Colonic mucosa (tissue), 4 donors: ENCODE measurements around the gene XPO1. TPM values are rescaled to one million over a fixed set of nuclear protein-coding genes. Genes with fewer than 3 reads are reported as not detected.
A peak's percentile ranks its signal among the peaks of the same experiment; 100 is the strongest.

Experiments used
- DNase-seq: peaks from one replicate; pipeline ENCODE4 v3.0.0-alpha.2; 2020
- H3K27ac ChIP-seq: fragments of 200-600 bp; one replicate; pipeline ENCODE4 v1.8.0; 2021
- H3K27me3 ChIP-seq: fragments of 200-600 bp; one replicate; pipeline ENCODE4 v1.8.0; 2021
- H3K36me3 ChIP-seq: fragments of 200-600 bp; one replicate; pipeline ENCODE4 v1.8.0; 2021
- H3K4me1 ChIP-seq: fragments of 200-600 bp; one replicate; pipeline ENCODE4 v1.8.0; 2021; ENCODE audit warnings: mild to moderate bottlenecking
- H3K4me3 ChIP-seq: fragments of 200-600 bp; one replicate; pipeline ENCODE4 v1.8.0; 2021
- H3K9ac ChIP-seq, 2 donors: one replicate each; pipeline ENCODE4 v1.7.0; 2013; ENCODE audit warnings: control low read depth in 2 of 2, low read depth in 2 of 2, low read length in 2 of 2
- H3K9me3 ChIP-seq: fragments of 200-600 bp; one replicate; pipeline ENCODE4 v1.8.0; 2021
- CTCF ChIP-seq: fragments of 200-600 bp; IDR thresholded peaks from one replicate; pipeline ENCODE4 v1.8.0; 2022; ENCODE audit warnings: antibody characterized with exemption, mild to moderate bottlenecking
- intact Hi-C: fragments of 100-400 bp; cut with DNase I; formaldehyde crosslinking; loops from one replicate; pipeline ENCODE4 v1.14.1; 2022
- total RNA-seq, 2 donors: library from RNA; stranded (reverse); fragmentation: NEBNext Ultra II Directional in 1 of 2; extraction: Animal tissue kit (Norgen Biotek cat#: 25700) in 1 of 2; gene quantifications; one replicate each; pipeline ENCODE4 v1.2.1, GENCODE V29; 2021
- donor health status: healthy.
- donor health status: DM: no; HTN: no; CAD: no.
- donor health status: DM: no; HTN: no; CAD: no.

The XPO1 gene
- total RNA-seq, 2 donors from 2014 or later: 84.4 to 152 TPM

- H3K36me3 ChIP-seq: no peaks in the 10 kb centered on the region
- peaks cover 13% of the 10 kb centered on the region for H3K4me1 ChIP-seq
- no peak for TF ChIP-seq CTCF
- no peak overlapping the region for H3K9ac ChIP-seq
- H3K4me3 ChIP-seq: no peak overlapping the region
- intact Hi-C loops: no loop called here
- DNase-seq: no peak
- no peaks in the 10 kb centered on the region for H3K27me3 ChIP-seq
- H3K27ac ChIP-seq: no peak overlapping the region
- no peaks in the 10 kb centered on the region for H3K9me3 ChIP-seq
Observed at GRCh38 chr2:61434314-61434713, 103.8 kb downstream of the XPO1 start.

GRCh38 chr2:61433606-61434005, 104.5 kb downstream of the XPO1 start:
- no peak for DNase-seq
- Histone ChIP-seq H3K27me3 (no peaks in the 10 kb centered on the region), H3K9me3 (no peaks in the 10 kb centered on the region), H3K4me1 (peaks cover 13% of the 10 kb centered on the region), H3K9ac (no peak overlapping the region), H3K4me3 (no peak overlapping the region), H3K36me3 (no peaks in the 10 kb centered on the region), H3K27ac (no peak overlapping the region)
- no peak for TF ChIP-seq CTCF
- intact Hi-C loops: no loop called here

- no peaks in the 10 kb centered on the region for H3K27me3 ChIP-seq
- intact Hi-C loops: no loop called here
- H3K27ac ChIP-seq: no peak overlapping the region
- H3K9me3 ChIP-seq: no peaks in the 10 kb centered on the region
- H3K36me3 ChIP-seq: no peaks in the 10 kb centered on the region
- H3K9ac ChIP-seq: no peak overlapping the region
- H3K4me1 ChIP-seq: peaks cover 13% of the 10 kb centered on the region
- no peak for TF ChIP-seq CTCF
- peak; percentile 51 for DNase-seq
- H3K4me3 ChIP-seq: no peak overlapping the region
Observed at GRCh38 chr2:61432990-61433389, 105.2 kb downstream of the XPO1 start.

- Histone ChIP-seq H3K4me1 (peaks cover 13% of the 10 kb centered on the region), H3K36me3 (no peaks in the 10 kb centered on the region), H3K9ac (no peak overlapping the region), H3K27me3 (no peaks in the 10 kb centered on the region), H3K27ac (no peak overlapping the region), H3K4me3 (no peak overlapping the region), H3K9me3 (no peaks in the 10 kb centered on the region)
- intact Hi-C loops: no loop called here
- TF ChIP-seq CTCF: no peak
- DNase-seq: no peak
Observed at GRCh38 chr2:61431345-61431744, 106.8 kb downstream of the XPO1 start.

Other genes starting within 250 kb of the XPO1 start
- gene USP34, start 67.3 kb downstream of the XPO1 start, total RNA-seq: 10 to 100 TPM; 70.8 to 76.3 TPM